WTC11 (cell line): ENCODE data around the gene GPRC5A. TPM values are rescaled to one million over a fixed set of nuclear protein-coding genes. Genes with fewer than 3 reads are reported as not detected.

Source experiments
- ATAC-seq: fragments of 200-7000 bp; cut with Tn5 transposase; 2 replicates; pipeline ENCODE4 v1.10.0; 2021; ENCODE audit warnings: mild to moderate bottlenecking, moderate library complexity
- CTCF ChIA-PET: fragments of 300-600 bp; sonication (Branson Sonifier 250); formaldehyde crosslinking; loops from one replicate; lab custom pipeline; 2021; ENCODE audit warnings: antibody characterized with exemption; lab: Charles Lee
- POLR2A ChIA-PET: fragments of 350-600 bp; sonication (Branson Sonifier 250); formaldehyde crosslinking; loops from one replicate; lab custom pipeline; 2021; ENCODE audit warnings: antibody characterized with exemption; lab: Charles Lee
- DNase-seq: peaks from one replicate; pipeline ENCODE4 v3.0.0; 2021; ENCODE audit warnings: low spot score
- H3K27ac Mint-ChIP-seq: 2 replicates; pipeline ENCODE4 v1.8.0; 2021; ENCODE audit warnings: mixed read lengths
- H3K27me3 Mint-ChIP-seq: 2 replicates; pipeline ENCODE4 v1.8.0; 2021; ENCODE audit warnings: low read depth, mild to moderate bottlenecking, moderate library complexity, mixed read lengths
- H3K36me3 Mint-ChIP-seq: 2 replicates; pipeline ENCODE4 v1.8.0; 2021; ENCODE audit warnings: mixed read lengths
- H3K4me1 Mint-ChIP-seq: 2 replicates; pipeline ENCODE4 v1.8.0; 2022; ENCODE audit warnings: mixed read lengths
- H3K4me3 Mint-ChIP-seq: 2 replicates; pipeline ENCODE4 v1.8.0; 2021; ENCODE audit warnings: mild to moderate bottlenecking, moderate library complexity, mixed read lengths
- H3K9me3 Mint-ChIP-seq: 2 replicates; pipeline ENCODE4 v1.8.0; 2021; ENCODE audit warnings: mixed read lengths
- ATF6 ChIP-seq: sonication (generic); formaldehyde crosslinking; IDR thresholded peaks from 2 replicates; pipeline ENCODE4 v1.8.1; 2023; ENCODE audit warnings: mild to moderate bottlenecking, missing genetic modification reagents
- ESRRA ChIP-seq: sonication (generic); formaldehyde crosslinking; IDR thresholded peaks from 2 replicates; pipeline ENCODE4 v1.8.1; 2022; ENCODE audit warnings: mild to moderate bottlenecking, missing genetic modification reagents, borderline replicate concordance
- ETV6 ChIP-seq: sonication (generic); formaldehyde crosslinking; IDR thresholded peaks from 2 replicates; pipeline ENCODE4 v1.8.1; 2022; ENCODE audit warnings: mild to moderate bottlenecking, missing genetic modification reagents
- FOXP4 ChIP-seq: sonication (generic); formaldehyde crosslinking; IDR thresholded peaks from 2 replicates; pipeline ENCODE4 v1.8.0; 2022; ENCODE audit warnings: mild to moderate bottlenecking, missing genetic modification reagents
- GRHL2 ChIP-seq: fragments of 250-450 bp; sonication (Bioruptor Pico); IDR thresholded peaks from 2 replicates; pipeline ENCODE4 v1.8.0; 2022; ENCODE audit warnings: mild to moderate bottlenecking, moderate library complexity; ENCODE audit not compliant: insufficient replicate concordance, severe bottlenecking
- IRF1 ChIP-seq: sonication (generic); formaldehyde crosslinking; IDR thresholded peaks from 2 replicates; pipeline ENCODE4 v1.8.0; 2023; ENCODE audit warnings: missing genetic modification reagents
- KAT7 ChIP-seq: sonication (generic); formaldehyde crosslinking; IDR thresholded peaks from 2 replicates; pipeline ENCODE4 v1.8.1; 2023; ENCODE audit warnings: missing genetic modification reagents, mild to moderate bottlenecking, borderline replicate concordance
- NFATC4 ChIP-seq: fragments of 250-450 bp; sonication (Bioruptor Pico); IDR thresholded peaks from 2 replicates; pipeline ENCODE4 v1.9.0; 2021; ENCODE audit warnings: mild to moderate bottlenecking
- STAT6 ChIP-seq: sonication (generic); formaldehyde crosslinking; conservative IDR thresholded peaks from 2 replicates; pipeline ENCODE4 v1.8.1; 2023; ENCODE audit warnings: mild to moderate bottlenecking, low read depth, missing genetic modification reagents, moderate library complexity
- ZBTB43 ChIP-seq: sonication (generic); formaldehyde crosslinking; IDR thresholded peaks from 2 replicates; pipeline ENCODE4 v1.8.1; 2023; ENCODE audit warnings: mild to moderate bottlenecking, missing genetic modification reagents
- ZNF232 ChIP-seq: sonication (generic); formaldehyde crosslinking; IDR thresholded peaks from 2 replicates; pipeline ENCODE4 v1.8.0; 2022; ENCODE audit warnings: mild to moderate bottlenecking, missing genetic modification reagents
- ZNF263 ChIP-seq: sonication (generic); formaldehyde crosslinking; IDR thresholded peaks from 2 replicates; pipeline ENCODE4 v1.8.1; 2022; ENCODE audit warnings: low read depth, mild to moderate bottlenecking, moderate library complexity, missing genetic modification reagents
- ZNF425 ChIP-seq: fragments of 250-450 bp; sonication (Bioruptor Pico); conservative IDR thresholded peaks from 2 replicates; pipeline ENCODE4 v1.9.0; 2021; ENCODE audit warnings: mild to moderate bottlenecking
- ZSCAN18 ChIP-seq: fragments of 250-450 bp; sonication (Bioruptor Pico); IDR thresholded peaks from 2 replicates; pipeline ENCODE4 v2.1.2; 2022; ENCODE audit warnings: mild to moderate bottlenecking, moderate library complexity
- total RNA-seq: library from RNA; stranded (reverse); gene quantifications from 3 replicates; pipeline ENCODE4 v1.2.3, GENCODE V29; 2021
- TF ChIP-seq, protein P1 (sequence below): sonication (generic); formaldehyde crosslinking; IDR thresholded peaks from 2 replicates; pipeline ENCODE4 v1.8.1; 2022; ENCODE audit warnings: low read depth, missing genetic modification reagents, borderline replicate concordance
- TF ChIP-seq, protein P2 (sequence below): sonication (generic); formaldehyde crosslinking; IDR thresholded peaks from 2 replicates; pipeline ENCODE4 v1.8.1; 2023; ENCODE audit warnings: mild to moderate bottlenecking, missing genetic modification reagents, moderate library complexity

GPRC5A gene
- total RNA-seq, 1 experiment from 2014 or later: 1.1 TPM

GRCh38 chr12:12941450-12942350 lies 50.3 kb downstream of the GPRC5A start (continued):
- TF ChIP-seq ZNF425 (CRISPR knock-in tag) (no peak), ZNF232 (CRISPR knock-in tag) (no peak), ESRRA (CRISPR knock-in tag) (no peak), GRHL2 (CRISPR knock-in tag) (no peak), KAT7 (no peak)
- TF ChIP-seq, protein P1, sequence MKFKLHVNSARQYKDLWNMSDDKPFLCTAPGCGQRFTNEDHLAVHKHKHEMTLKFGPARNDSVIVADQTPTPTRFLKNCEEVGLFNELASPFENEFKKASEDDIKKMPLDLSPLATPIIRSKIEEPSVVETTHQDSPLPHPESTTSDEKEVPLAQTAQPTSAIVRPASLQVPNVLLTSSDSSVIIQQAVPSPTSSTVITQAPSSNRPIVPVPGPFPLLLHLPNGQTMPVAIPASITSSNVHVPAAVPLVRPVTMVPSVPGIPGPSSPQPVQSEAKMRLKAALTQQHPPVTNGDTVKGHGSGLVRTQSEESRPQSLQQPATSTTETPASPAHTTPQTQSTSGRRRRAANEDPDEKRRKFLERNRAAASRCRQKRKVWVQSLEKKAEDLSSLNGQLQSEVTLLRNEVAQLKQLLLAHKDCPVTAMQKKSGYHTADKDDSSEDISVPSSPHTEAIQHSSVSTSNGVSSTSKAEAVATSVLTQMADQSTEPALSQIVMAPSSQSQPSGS (CRISPR knock-in tag): no peak

- Mint-ChIP-seq H3K36me3 (no peaks in the 10 kb centered on the region), H3K27ac (no peak overlapping the region), H3K9me3 (no peaks in the 10 kb centered on the region), H3K27me3 (no peaks in the 10 kb centered on the region), H3K4me3 (no peak overlapping the region), H3K4me1 (no peaks in the 10 kb centered on the region)
- ATAC-seq (no peak), DNase-seq (no peak)
- POLR2A ChIA-PET: no interaction called here
- CTCF ChIA-PET: interaction anchor here (0.8 to 1.1 kb wide), 2 partner anchors 22 to 32 kb away, joined by 3 read pairs; no protein-coding TSS in a partner anchor
- TF ChIP-seq ZNF232 (CRISPR knock-in tag): no peak
- TF ChIP-seq, protein P2, sequence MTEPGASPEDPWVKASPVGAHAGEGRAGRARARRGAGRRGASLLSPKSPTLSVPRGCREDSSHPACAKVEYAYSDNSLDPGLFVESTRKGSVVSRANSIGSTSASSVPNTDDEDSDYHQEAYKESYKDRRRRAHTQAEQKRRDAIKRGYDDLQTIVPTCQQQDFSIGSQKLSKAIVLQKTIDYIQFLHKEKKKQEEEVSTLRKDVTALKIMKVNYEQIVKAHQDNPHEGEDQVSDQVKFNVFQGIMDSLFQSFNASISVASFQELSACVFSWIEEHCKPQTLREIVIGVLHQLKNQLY (CRISPR knock-in tag): no peak
- TF ChIP-seq STAT6 (CRISPR knock-in tag): no peak
- no peak for TF ChIP-seq ZBTB43 (CRISPR knock-in tag)
- TF ChIP-seq ATF6 (CRISPR knock-in tag): no peak
- TF ChIP-seq ETV6 (CRISPR knock-in tag): no peak
- TF ChIP-seq FOXP4 (CRISPR knock-in tag): no peak
- no peak for TF ChIP-seq ZNF263 (CRISPR knock-in tag)
- TF ChIP-seq IRF1: no peak
- no peak for TF ChIP-seq NFATC4 (CRISPR knock-in tag)
- no peak for TF ChIP-seq ZSCAN18 (CRISPR knock-in tag)
Measured at GRCh38 chr12:12943586-12944260, 52.4 kb downstream of the GPRC5A start.
